ENCODE data around the gene PHLDA2. TPM values are rescaled to one million over a fixed set of nuclear protein-coding genes. Genes with fewer than 3 reads are reported as not detected.

The PHLDA2 gene
- total RNA-seq, 3 donors from 2014 or later, result 8.9 to 25.6 (median 23.9) TPM

DNA sequence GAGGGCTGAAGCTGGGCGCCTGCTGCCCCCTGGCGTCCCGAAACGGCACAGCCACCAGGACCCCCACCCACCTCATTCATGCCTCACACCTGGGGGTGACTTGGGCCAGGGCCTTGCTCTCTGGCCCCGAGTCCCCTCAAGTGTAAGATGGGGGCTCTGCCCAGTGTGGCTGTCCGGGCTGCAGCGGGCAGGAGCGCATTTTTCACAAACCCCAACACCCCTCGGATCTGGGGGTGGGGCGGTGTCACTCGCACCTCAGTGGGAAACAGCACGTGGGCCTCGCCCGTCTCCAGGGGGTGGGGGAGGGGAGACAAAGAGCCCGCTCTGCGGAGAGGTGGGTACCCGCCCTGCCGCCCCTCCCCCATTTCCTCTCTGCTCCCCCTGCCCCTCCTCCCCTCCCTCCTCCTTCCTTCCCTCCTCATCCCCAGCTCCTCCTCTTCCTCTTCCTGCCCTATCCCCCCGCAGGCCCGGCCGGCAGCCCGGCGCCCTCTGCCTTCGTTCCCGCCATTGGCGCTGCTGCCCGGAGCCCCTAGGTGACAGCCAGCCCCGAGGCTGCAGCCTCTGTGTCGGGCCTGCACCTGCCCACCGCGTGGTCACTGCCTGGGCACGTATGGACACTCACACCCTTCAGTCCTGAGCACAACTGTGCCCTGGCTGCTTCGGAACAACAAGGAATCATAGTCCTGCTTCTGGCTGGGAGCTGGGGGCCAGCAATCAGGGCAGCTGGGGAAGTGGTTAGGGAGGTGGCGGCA lies 36.8 kb downstream of the PHLDA2 start:
- intact Hi-C loops (cut with DNase I, micrococcal nuclease), result loop anchor here in 1 of 2 donors (10.0 kb wide), 1 partner anchor 468 kb away; no protein-coding TSS in a partner anchor
- H3K4me1 ChIP-seq (ENCODE audit: low read depth), result peaks cover 11% of the 10 kb centered on the region
- DNase-seq (peak; percentile 67 to 83 (median 70)), ATAC-seq (peak; percentile 59)
- TF ChIP-seq, protein P1, sequence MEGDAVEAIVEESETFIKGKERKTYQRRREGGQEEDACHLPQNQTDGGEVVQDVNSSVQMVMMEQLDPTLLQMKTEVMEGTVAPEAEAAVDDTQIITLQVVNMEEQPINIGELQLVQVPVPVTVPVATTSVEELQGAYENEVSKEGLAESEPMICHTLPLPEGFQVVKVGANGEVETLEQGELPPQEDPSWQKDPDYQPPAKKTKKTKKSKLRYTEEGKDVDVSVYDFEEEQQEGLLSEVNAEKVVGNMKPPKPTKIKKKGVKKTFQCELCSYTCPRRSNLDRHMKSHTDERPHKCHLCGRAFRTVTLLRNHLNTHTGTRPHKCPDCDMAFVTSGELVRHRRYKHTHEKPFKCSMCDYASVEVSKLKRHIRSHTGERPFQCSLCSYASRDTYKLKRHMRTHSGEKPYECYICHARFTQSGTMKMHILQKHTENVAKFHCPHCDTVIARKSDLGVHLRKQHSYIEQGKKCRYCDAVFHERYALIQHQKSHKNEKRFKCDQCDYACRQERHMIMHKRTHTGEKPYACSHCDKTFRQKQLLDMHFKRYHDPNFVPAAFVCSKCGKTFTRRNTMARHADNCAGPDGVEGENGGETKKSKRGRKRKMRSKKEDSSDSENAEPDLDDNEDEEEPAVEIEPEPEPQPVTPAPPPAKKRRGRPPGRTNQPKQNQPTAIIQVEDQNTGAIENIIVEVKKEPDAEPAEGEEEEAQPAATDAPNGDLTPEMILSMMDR (IDR thresholded peaks at IDR 0.05), result peak; percentile 76
- no peaks in the 10 kb centered on the region for H3K9me3 ChIP-seq
- no peak overlapping the region for H3K4me3 ChIP-seq
- no peaks in the 10 kb centered on the region for H3K36me3 ChIP-seq (ENCODE audit: low read depth)

DNA sequence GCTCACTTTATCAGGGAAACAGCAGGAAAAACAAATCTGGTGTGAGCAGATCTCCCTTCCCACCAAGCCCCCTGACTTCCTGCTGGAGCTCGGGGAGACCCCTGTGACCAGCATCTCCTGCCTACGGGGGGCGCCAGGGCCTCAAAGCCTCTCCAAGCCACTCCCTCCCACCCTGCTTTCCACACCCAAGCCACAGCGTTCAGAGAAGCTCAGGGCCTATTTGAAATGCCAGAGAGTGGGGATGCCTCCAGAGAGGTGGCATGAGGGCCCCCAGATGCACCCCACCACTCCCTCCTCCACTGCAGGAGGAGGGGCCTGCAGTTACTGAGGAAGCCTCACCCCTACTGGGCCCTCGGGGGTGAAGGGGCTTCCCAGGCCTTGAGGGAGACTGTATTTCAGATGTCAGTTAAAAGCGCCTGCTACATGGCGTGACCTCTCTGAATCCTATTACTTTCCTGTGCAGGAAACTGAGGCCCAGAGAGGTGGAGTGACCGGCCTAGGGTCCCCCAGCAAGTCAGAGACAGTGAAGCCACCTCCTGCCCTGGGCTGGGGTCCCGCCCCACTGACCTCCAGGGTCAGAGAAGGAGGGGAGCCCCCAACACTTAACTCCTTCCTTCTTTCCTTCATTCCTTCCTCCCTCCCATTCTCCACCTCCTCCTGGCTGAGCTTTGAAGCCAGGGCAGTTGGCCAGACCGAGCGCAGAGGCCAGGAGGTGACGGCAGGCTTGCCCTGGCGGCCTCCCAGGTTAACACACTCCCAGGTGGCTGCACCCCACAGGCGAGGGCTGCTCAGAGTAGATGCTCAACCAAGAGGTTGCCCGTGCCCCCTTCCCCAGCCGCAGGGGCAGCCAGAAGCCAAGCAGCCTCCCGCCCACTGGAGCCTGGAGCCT lies 37.6 kb downstream of the PHLDA2 start:
- ATAC-seq (peak; percentile 9), DNase-seq (peak; percentile 21 to 76 (median 74))
- intact Hi-C loops (cut with DNase I, micrococcal nuclease), result loop anchor here in 1 of 2 donors (10.0 kb wide), 1 partner anchor 467 kb away; no protein-coding TSS in a partner anchor

DNA sequence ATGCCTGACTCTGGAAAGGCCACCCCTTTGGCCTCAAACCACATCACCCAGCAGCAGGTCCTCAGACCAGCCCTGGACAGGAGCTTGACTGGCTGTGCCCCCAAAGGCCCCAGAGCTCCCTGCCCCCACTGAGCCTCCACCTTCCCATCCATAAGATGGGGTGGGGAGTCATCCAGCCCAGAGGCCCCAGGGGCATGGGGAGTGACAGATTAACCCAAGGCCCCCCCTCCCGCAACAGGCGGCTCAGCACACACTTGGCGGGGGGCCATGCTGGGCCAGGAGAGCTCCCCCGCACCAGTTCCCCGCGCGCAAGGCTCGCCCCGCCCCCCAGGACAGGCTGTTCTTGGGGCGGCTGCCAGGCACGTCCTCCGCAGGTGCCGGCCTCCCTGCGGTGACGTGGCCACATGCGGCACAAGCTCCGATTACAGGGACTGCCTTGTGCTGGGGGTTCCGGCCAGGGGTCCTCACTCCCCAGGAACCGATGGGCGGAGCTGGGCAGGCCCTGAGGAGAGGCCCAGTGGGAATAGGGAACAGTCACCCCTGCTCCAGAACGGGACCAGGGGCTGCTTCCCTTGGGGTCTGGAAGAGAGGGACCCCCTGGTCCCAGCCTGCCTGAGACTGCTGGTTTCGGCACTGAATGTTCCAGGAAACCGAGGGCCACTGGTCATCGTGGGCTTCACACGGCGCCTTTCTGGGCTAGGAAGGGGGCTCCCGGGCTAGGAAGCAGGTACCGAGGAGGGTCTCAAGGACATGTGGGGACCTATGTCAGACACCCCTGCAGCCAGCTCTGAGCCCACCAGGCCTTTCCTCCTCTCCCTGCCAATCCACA lies 38.5 kb downstream of the PHLDA2 start:
- TF ChIP-seq, protein P1 (IDR thresholded peaks at IDR 0.05), result no peak
- Histone ChIP-seq H3K36me3 (ENCODE audit: low read depth) (no peaks in the 10 kb centered on the region), H3K9me3 (no peaks in the 10 kb centered on the region), H3K4me3 (no peak overlapping the region), H3K4me1 (ENCODE audit: low read depth) (peaks cover 18% of the 10 kb centered on the region)
- peak; percentile 27 for ATAC-seq
- peak; percentile 62 to 80 (median 76) for DNase-seq
- intact Hi-C loops (cut with DNase I, micrococcal nuclease), result loop anchor here in 1 of 2 donors (10.0 kb wide), 1 partner anchor 466 kb away; no protein-coding TSS in a partner anchor

More for the DNA sequence above, 37.6 kb downstream of the PHLDA2 start:
- Histone ChIP-seq H3K4me1 (ENCODE audit: low read depth) (peaks cover 14% of the 10 kb centered on the region), H3K36me3 (ENCODE audit: low read depth) (no peaks in the 10 kb centered on the region), H3K9me3 (no peaks in the 10 kb centered on the region), H3K4me3 (no peak overlapping the region)
- TF ChIP-seq, protein P1 (IDR thresholded peaks at IDR 0.05), result no peak

DNA sequence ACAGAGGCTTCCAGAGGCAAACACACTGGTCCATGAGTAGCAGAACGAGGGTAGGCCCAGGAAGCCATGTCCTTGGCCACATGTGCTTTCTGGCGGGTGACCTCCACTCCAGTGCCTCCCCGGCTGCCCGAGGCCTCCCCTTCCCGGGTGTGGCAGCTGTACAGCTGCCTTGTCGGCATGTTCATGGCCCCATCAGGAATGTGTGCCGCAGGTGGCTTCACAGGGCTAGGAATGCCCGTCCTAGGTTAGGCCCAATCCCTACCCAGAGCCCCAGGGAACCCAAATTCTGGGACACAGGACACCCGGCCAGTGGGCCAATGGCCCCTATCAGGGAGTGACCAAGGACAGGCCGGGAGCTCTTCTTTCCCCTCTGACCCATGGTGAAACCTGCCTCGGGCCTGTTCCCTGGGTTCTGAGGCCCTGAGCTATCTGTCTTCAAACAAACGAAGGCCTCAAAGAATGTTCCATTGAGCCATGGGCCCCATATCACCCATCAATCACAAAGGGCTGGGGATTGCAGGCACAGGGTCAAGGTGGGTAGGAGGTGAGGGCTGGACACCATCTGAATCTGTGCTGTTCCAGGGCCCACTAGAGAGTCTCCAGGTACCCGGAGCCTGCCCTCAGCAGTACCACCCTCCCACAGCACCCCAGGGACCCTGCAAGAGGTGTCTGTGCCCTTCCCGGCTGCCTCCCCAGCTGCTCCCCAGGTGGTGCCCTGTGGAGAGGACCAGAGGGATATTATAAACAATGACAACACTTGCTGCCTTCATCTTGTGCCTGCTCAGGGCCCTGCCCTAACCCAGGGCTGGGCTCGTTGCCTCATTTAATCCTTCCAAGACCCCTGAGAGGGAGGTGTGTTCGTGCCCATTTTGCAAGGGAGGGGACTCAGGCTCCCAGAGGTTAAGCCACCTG lies 39.6 kb downstream of the PHLDA2 start:
- peaks cover 18% of the 10 kb centered on the region for H3K4me1 ChIP-seq (ENCODE audit: low read depth)
- TF ChIP-seq, protein P1 (IDR thresholded peaks at IDR 0.05), result no peak
- DNase-seq, result peak; percentile 7 to 52 (median 32)

More for the DNA sequence above, 39.6 kb downstream of the PHLDA2 start:
- ATAC-seq, result no peak
- Histone ChIP-seq H3K4me3 (no peak overlapping the region), H3K36me3 (ENCODE audit: low read depth) (no peaks in the 10 kb centered on the region), H3K9me3 (no peaks in the 10 kb centered on the region)
- intact Hi-C loops (cut with DNase I, micrococcal nuclease), result loop anchor here (2.0 to 10.0 kb wide), 3 partner anchors 195 to 465 kb away; partner anchors contain the start of gene KCNQ1OT1 (in 1 of the 2)
